ENCODE data around the gene MAPK9. TPM values are rescaled to one million over a fixed set of nuclear protein-coding genes. Genes with fewer than 3 reads are reported as not detected.

The MAPK9 gene
- total RNA-seq, 6 donors from 2014 or later = 20.8 to 58.5 (median 33.4) TPM

DNA sequence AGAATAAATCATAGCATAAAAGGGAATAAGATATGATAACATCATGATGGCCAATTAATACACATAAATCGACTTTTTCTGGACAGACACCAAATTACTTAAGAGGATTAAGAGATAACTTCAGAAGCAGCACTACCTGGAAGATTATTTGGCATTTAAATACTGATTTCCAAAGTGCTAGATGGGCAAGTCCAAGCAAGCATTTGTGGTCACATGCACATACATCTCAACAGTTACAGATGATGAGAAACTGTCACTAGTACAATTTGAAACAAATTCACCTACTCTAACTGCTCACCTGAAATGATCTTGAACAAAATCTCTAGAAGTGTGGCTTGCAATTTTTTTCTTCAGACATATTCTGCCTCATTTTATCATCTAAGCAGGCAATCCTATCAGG lies 56.0 kb downstream of the MAPK9 start:
- H3K27me3 ChIP-seq = no peaks in the 10 kb centered on the region
- H3K4me1 ChIP-seq = no peaks in the 10 kb centered on the region
- H3K27ac ChIP-seq = no peak overlapping the region
- peaks cover 17 to 93% (median 67%) of the 10 kb centered on the region in 4 donors for H3K36me3 ChIP-seq
- no peak for TF ChIP-seq POLR2AphosphoS5 (IDR thresholded peaks at IDR 0.05)
- TF ChIP-seq EP300 (IDR thresholded peaks at IDR 0.05) = no peak
- TF ChIP-seq CTCF (IDR thresholded peaks at IDR 0.05) = no peak
- no peak for TF ChIP-seq POLR2A (IDR thresholded peaks at IDR 0.05)
- peaks cover 5 to 27% (median 22%) of the 10 kb centered on the region in 4 donors for H3K9me3 ChIP-seq
- H3K4me3 ChIP-seq = no peak overlapping the region
- DNase-seq = no peak
- ATAC-seq (ENCODE audit: low FRiP score in 2 of 2) = no peak
- 98 to 100% methylated on average over 1 of the region's 1 CpG for WGBS, 2 donors

- TF ChIP-seq POLR2A (IDR thresholded peaks at IDR 0.05) (no peak), POLR2AphosphoS5 (IDR thresholded peaks at IDR 0.05) (no peak), CTCF (IDR thresholded peaks at IDR 0.05) (no peak), EP300 (IDR thresholded peaks at IDR 0.05) (no peak)
- H3K36me3 ChIP-seq = peaks cover 9 to 85% (median 59%) of the 10 kb centered on the region in 4 donors
- H3K9me3 ChIP-seq = peaks cover 5 to 33% (median 17%) of the 10 kb centered on the region in 4 donors
- no peak overlapping the region for H3K4me3 ChIP-seq
- ATAC-seq (ENCODE audit: low FRiP score in 2 of 2) = no peak
- no peak for DNase-seq
- 82 to 89% methylated on average over 5 of the region's 5 CpGs for WGBS, 2 donors
- H3K27ac ChIP-seq = no peak overlapping the region
- H3K4me1 ChIP-seq = no peaks in the 10 kb centered on the region
- H3K27me3 ChIP-seq = no peaks in the 10 kb centered on the region
These were observed 56.8 kb downstream of the MAPK9 start for GRCh38 chr5:180235077-180235476.

GRCh38 chr5:180234271-180234670 lies 57.6 kb downstream of the MAPK9 start:
- H3K27ac ChIP-seq = no peak overlapping the region
- H3K27me3 ChIP-seq = no peaks in the 10 kb centered on the region
- H3K9me3 ChIP-seq = peaks cover 5 to 40% (median 17%) of the 10 kb centered on the region in 4 donors
- peaks cover 8 to 77% (median 51%) of the 10 kb centered on the region in 4 donors for H3K36me3 ChIP-seq
- H3K4me3 ChIP-seq = no peak overlapping the region
- no peaks in the 10 kb centered on the region for H3K4me1 ChIP-seq
- WGBS, 2 donors = 93 to 94% methylated on average over 15 of the region's 15 CpGs
- no peak for TF ChIP-seq POLR2AphosphoS5 (IDR thresholded peaks at IDR 0.05)
- no peak for TF ChIP-seq EP300 (IDR thresholded peaks at IDR 0.05)
- TF ChIP-seq CTCF (IDR thresholded peaks at IDR 0.05) = no peak
- TF ChIP-seq POLR2A (IDR thresholded peaks at IDR 0.05) = no peak
- ATAC-seq (ENCODE audit: low FRiP score in 2 of 2) (no peak), DNase-seq (no peak)

- TF ChIP-seq CTCF (IDR thresholded peaks at IDR 0.05) (no peak), POLR2A (IDR thresholded peaks at IDR 0.05) (no peak), POLR2AphosphoS5 (IDR thresholded peaks at IDR 0.05) (no peak), EP300 (IDR thresholded peaks at IDR 0.05) (no peak)
- Histone ChIP-seq H3K9me3 (peaks cover 5 to 39% (median 18%) of the 10 kb centered on the region in 4 donors), H3K27me3 (no peaks in the 10 kb centered on the region), H3K27ac (no peak overlapping the region), H3K36me3 (peaks cover 8 to 71% (median 47%) of the 10 kb centered on the region in 4 donors), H3K4me1 (no peaks in the 10 kb centered on the region), H3K4me3 (no peak overlapping the region)
- ATAC-seq (ENCODE audit: low FRiP score in 2 of 2) = no peak
- no peak for DNase-seq
- WGBS, 2 donors = 92% methylated on average over 11 of the region's 11 CpGs
These were observed 58.2 kb downstream of the MAPK9 start for GRCh38 chr5:180233729-180234128.

- DNase-seq = no peak
- peaks cover 16 to 52% (median 35%) of the 10 kb centered on the region in 4 donors for H3K9me3 ChIP-seq
- WGBS, 2 donors = 87 to 95% methylated on average over 7 of the region's 7 CpGs
- no peak overlapping the region for H3K27ac ChIP-seq
- H3K36me3 ChIP-seq = peaks cover 8 to 41% (median 18%) of the 10 kb centered on the region in 4 donors
- H3K4me3 ChIP-seq = no peak overlapping the region
- no peak for TF ChIP-seq EP300 (IDR thresholded peaks at IDR 0.05)
- no peak for TF ChIP-seq CTCF (IDR thresholded peaks at IDR 0.05)
- no peak for TF ChIP-seq POLR2A (IDR thresholded peaks at IDR 0.05)
- no peak for TF ChIP-seq POLR2AphosphoS5 (IDR thresholded peaks at IDR 0.05)
- ATAC-seq (ENCODE audit: low FRiP score in 2 of 2) = no peak
- no peaks in the 10 kb centered on the region for H3K4me1 ChIP-seq
- H3K27me3 ChIP-seq = no peaks in the 10 kb centered on the region
These were observed 61.9 kb downstream of the MAPK9 start for GRCh38 chr5:180230017-180230416.
